GM12872 (cell line): ENCODE results near the gene AKAP6.

Experiments
- TF ChIP-seq, protein P1 (sequence below): IDR thresholded peaks from 3 replicates; pipeline ENCODE4 v1.5.1; 2011; ENCODE audit warnings: low read depth, mild to moderate bottlenecking, low read length, moderate library complexity; ENCODE audit not compliant: insufficient read depth

The AKAP6 gene

DNA sequence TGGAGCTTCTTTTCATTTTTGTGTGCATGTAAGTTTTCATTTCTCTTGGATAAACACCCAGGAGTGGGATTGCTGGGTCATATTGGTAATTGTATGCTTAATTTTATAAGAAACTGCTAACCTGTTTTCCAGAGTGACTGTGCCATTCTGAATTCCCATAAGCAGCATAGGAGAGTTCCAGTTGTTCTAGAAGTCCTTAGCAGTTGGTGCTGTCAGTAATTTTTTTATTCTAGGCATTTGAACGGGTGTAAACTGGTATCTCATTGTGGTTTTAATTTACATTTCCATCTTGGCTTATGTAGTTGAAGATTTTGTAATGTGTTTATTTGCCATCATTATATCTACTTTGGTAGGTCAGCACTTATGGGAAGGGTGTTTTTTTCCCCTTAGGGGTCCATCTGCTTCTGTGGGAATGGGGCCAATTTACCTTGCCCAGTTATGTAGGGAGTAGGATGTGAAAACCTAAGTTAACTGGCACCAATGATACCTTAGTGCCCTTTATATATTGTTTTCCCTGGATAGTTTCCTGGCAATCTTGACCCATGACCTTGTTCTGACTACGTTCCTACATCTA, 202.9 kb downstream of the AKAP6 start:
- TF ChIP-seq, protein P1, sequence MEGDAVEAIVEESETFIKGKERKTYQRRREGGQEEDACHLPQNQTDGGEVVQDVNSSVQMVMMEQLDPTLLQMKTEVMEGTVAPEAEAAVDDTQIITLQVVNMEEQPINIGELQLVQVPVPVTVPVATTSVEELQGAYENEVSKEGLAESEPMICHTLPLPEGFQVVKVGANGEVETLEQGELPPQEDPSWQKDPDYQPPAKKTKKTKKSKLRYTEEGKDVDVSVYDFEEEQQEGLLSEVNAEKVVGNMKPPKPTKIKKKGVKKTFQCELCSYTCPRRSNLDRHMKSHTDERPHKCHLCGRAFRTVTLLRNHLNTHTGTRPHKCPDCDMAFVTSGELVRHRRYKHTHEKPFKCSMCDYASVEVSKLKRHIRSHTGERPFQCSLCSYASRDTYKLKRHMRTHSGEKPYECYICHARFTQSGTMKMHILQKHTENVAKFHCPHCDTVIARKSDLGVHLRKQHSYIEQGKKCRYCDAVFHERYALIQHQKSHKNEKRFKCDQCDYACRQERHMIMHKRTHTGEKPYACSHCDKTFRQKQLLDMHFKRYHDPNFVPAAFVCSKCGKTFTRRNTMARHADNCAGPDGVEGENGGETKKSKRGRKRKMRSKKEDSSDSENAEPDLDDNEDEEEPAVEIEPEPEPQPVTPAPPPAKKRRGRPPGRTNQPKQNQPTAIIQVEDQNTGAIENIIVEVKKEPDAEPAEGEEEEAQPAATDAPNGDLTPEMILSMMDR, result no peak

GRCh38 chr14:32534145-32534544, 205.0 kb downstream of the AKAP6 start:
- TF ChIP-seq, protein P1, result no peak

- TF ChIP-seq, protein P1, result no peak
Measured at GRCh38 chr14:32536175-32536574, 207.1 kb downstream of the AKAP6 start.

GRCh38 chr14:32537166-32537565, 208.1 kb downstream of the AKAP6 start:
- TF ChIP-seq, protein P1, result no peak

DNA sequence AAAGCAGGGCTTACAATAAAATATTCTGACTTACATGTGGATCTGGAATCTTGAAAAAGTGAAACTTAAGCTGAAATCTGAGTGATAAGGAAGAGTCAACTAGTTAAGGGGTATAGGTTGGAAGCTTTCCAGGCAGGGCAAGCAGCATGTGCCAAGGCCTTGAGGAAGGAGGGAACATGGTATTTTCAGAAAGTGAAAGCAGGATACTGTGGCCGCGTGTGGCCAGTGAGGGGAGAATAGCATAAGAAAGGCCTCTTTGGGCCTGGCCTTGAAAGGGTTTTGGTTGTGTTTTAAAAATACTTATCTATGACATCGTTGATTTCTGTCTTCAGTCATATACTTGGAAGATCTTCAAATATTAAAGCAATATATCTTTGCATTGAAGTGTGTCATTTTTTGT, 213.4 kb downstream of the AKAP6 start:
- TF ChIP-seq, protein P1, result no peak

DNA sequence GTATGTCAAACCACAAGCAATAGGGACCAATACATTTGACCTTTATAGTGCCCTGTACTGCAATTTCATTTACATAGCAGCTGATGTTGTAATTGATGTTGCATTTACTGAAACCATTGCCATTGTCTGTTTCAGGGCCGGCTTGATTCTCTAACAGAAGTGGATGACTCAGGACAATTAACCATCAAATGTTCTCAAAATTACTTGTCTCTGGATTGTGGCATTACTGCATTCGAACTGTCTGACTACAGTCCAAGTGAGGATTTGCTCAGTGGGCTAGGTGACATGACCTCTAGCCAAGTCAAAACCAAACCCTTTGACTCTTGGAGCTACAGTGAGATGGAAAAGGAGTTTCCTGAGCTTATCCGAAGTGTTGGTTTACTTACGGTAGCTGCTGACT, 216.0 kb downstream of the AKAP6 start:
- TF ChIP-seq, protein P1, result no peak

- TF ChIP-seq, protein P1, result no peak
Measured at GRCh38 chr14:32545506-32546210, 216.6 kb downstream of the AKAP6 start.
